B cell (primary cell): ENCODE results near the gene SOX15. TPM values are rescaled to one million over a fixed set of nuclear protein-coding genes. Genes with fewer than 3 reads are reported as not detected.

Experiments used
- ATAC-seq: fragments of 200-7000 bp; cut with Tn5 transposase; one replicate; pipeline ENCODE4 v1.10.0; 2021; ENCODE audit warnings: low read depth, mild to moderate bottlenecking, moderate number of reproducible peaks, moderate library complexity
- CTCF ChIA-PET: fragments of 350-600 bp; sonication (Branson Sonifier 250); formaldehyde crosslinking; loops from one replicate; lab custom pipeline; 2021; ENCODE audit warnings: antibody characterized with exemption, inconsistent platforms; lab: Charles Lee
- POLR2A ChIA-PET: fragments of 350-600 bp; sonication (Branson Sonifier 250); formaldehyde crosslinking; loops from one replicate; lab custom pipeline; 2021; ENCODE audit warnings: antibody characterized with exemption; lab: Charles Lee
- DNase-seq: peaks from one replicate; pipeline ENCODE4 v3.0.0; 2013
- H2AFZ ChIP-seq: 2 replicates; pipeline ENCODE4 v1.6.1; 2012; ENCODE audit warnings: mild to moderate bottlenecking, low read depth, low read length; ENCODE audit not compliant: insufficient read depth, poor library complexity, severe bottlenecking
- H3K27ac ChIP-seq, 2 donors: 1 replicate in 1 of 2; 2 replicates in 1 of 2; pipeline ENCODE4 v1.5.1; 2012 to 2013; ENCODE audit warnings: low read length in 2 of 2, mild to moderate bottlenecking in 2 of 2, moderate library complexity in 1 of 2
- H3K27me3 ChIP-seq, 4 experiments: fragments of 200-600 bp in 1 of 4; sonication (generic) in 1 of 4; replicated peaks in 1 of 4; 1 replicate in 2 of 4; 2 replicates in 2 of 4; pipeline versions ENCODE4 v1.6.1 to v1.7.0; 2013 to 2016; ENCODE audit warnings: low read length in 3 of 4, mild to moderate bottlenecking in 2 of 4, mixed read lengths in 1 of 4, moderate library complexity in 1 of 4; ENCODE audit not compliant: insufficient read depth in 4 of 4, control insufficient read depth in 3 of 4; ENCODE audit errors: control extremely low read depth in 1 of 4
- H3K36me3 ChIP-seq, 2 experiments: replicated peaks in 1 of 2; 1 replicate in 1 of 2; 2 replicates in 1 of 2; pipeline versions ENCODE4 v1.6.1 to v1.7.1; 2013; ENCODE audit warnings: low read length in 1 of 2; ENCODE audit not compliant: insufficient read depth in 2 of 2, control insufficient read depth in 1 of 2; ENCODE audit errors: control extremely low read depth in 1 of 2, extremely low read depth in 1 of 2
- H3K4me1 ChIP-seq, 2 donors: fragments of 200-600 bp in 1 of 2; sonication (generic) in 1 of 2; 1 replicate in 1 of 2; 2 replicates in 1 of 2; pipeline versions ENCODE4 v1.5.1 to v1.6.1; 2013 to 2017; ENCODE audit warnings: low read length in 2 of 2; ENCODE audit not compliant: control insufficient read depth in 2 of 2, insufficient read depth in 2 of 2
- H3K4me2 ChIP-seq: replicated peaks from 2 replicates; pipeline ENCODE3; 2012; ENCODE audit warnings: mild to moderate bottlenecking, low read depth, low read length; ENCODE audit not compliant: poor library complexity, severe bottlenecking
- H3K4me3 ChIP-seq, 5 experiments: fragments of 200-600 bp in 1 of 5; sonication (generic) in 1 of 5; 1 replicate in 3 of 5; 2 replicates in 2 of 5; pipeline versions ENCODE4 v1.5.1 to v1.7.0; 2011 to 2016; ENCODE audit warnings: low read length in 4 of 5, mild to moderate bottlenecking in 4 of 5, low read depth in 2 of 5, control low read depth in 1 of 5, moderate library complexity in 1 of 5; ENCODE audit not compliant: insufficient read depth in 1 of 5; ENCODE audit errors: control extremely low read depth in 1 of 5, extremely low read depth in 1 of 5
- H3K79me2 ChIP-seq: fragments of 200-600 bp; sonication (generic); one replicate; pipeline ENCODE4 v1.6.0; 2016; ENCODE audit warnings: low read length; ENCODE audit not compliant: control insufficient read depth, insufficient read depth
- H3K9ac ChIP-seq: fragments of 200-600 bp; sonication (generic); 2 replicates; pipeline ENCODE4 v1.6.1; 2017; ENCODE audit warnings: mild to moderate bottlenecking, low read length, moderate library complexity
- H3K9me3 ChIP-seq, 3 donors: one replicate each; pipeline versions ENCODE4 v1.6.1 to v1.7.1; 2013; ENCODE audit warnings: low read length in 2 of 3; ENCODE audit not compliant: control insufficient read depth in 2 of 3, insufficient read depth in 1 of 3; ENCODE audit errors: control extremely low read depth in 1 of 3
- H4K20me1 ChIP-seq: 2 replicates; pipeline ENCODE4 v1.6.0; 2012; ENCODE audit warnings: mild to moderate bottlenecking, low read length; ENCODE audit not compliant: insufficient read depth, control insufficient read depth, poor library complexity, severe bottlenecking
- H3K27ac Mint-ChIP-seq: one replicate; pipeline ENCODE4 v1.8.0; 2021; ENCODE audit warnings: mixed read lengths
- H3K27me3 Mint-ChIP-seq: one replicate; pipeline ENCODE4 v1.8.0; 2021; ENCODE audit warnings: mixed read lengths
- H3K4me1 Mint-ChIP-seq: one replicate; pipeline ENCODE4 v1.8.0; 2021; ENCODE audit warnings: mixed read lengths
- H3K4me3 Mint-ChIP-seq: one replicate; pipeline ENCODE4 v1.8.0; 2021; ENCODE audit warnings: mixed read lengths
- H3K9me3 Mint-ChIP-seq: one replicate; pipeline ENCODE4 v1.8.0; 2022; ENCODE audit warnings: mixed read lengths; ENCODE audit not compliant: insufficient read depth
- CTCF ChIP-seq: fragments of 200-600 bp; IDR thresholded peaks from one replicate; pipeline ENCODE4 v1.8.0; 2022; ENCODE audit warnings: antibody characterized with exemption, mild to moderate bottlenecking
- EZH2 ChIP-seq: IDR thresholded peaks from 2 replicates; pipeline ENCODE4 v1.6.1; 2012; ENCODE audit warnings: borderline replicate concordance, low read depth, mild to moderate bottlenecking, moderate library complexity, low read length; ENCODE audit not compliant: insufficient read depth, poor library complexity, severe bottlenecking
- WGBS: methylation state at CpG from one replicate; pipeline ENCODE4 v1.1.5; 2013; ENCODE audit warnings: missing lambda C conversion rate; ENCODE audit not compliant: insufficient coverage; 5-methylcytosine and 5-hydroxymethylcytosine counted together
- intact Hi-C: fragments of 100-400 bp; cut with micrococcal nuclease; formaldehyde crosslinking; loops from one replicate; pipeline ENCODE4 v1.10.0; 2022
- polyA plus RNA-seq: library from polyadenylated mRNA; depleted of rRNA; stranded (reverse); fragments of >200 nt; gene quantifications from 2 replicates; pipeline ENCODE4 v1.2.3, GENCODE V29; 2012
- total RNA-seq, 2 donors: library from RNA; stranded (reverse); fragments of 120-200 nt in 1 of 2; gene quantifications; 1 replicate in 1 of 2; 2 replicates in 1 of 2; pipeline versions ENCODE4 v1.2.3 to v1.2.4, GENCODE V29; 2013 to 2022

Gene SOX15
- total and polyA plus RNA-seq, 2 donors (not counting 1 experiment from before 2014, with no cell fraction given), result 0.18 to 0.96 TPM

- H3K36me3 ChIP-seq, result peaks cover 2 to 31% of the 10 kb centered on the region in 2 experiments
- peak within 1 kb of the TSS; percentile 63 to 95 (median 81) for H3K4me3 ChIP-seq
- peak within 1 kb of the TSS; percentile 97 for H3K27ac ChIP-seq
- H2AFZ ChIP-seq, result peak within 1 kb of the TSS; percentile 81
- H4K20me1 ChIP-seq, result peaks cover 17% of the 10 kb centered on the region
- ChIA-PET CTCF (interaction anchor here (0.8 to 25.0 kb wide), 30 partner anchors 8 to 247 kb away, joined by 3 to 666 read pairs (median 6); partner anchors contain the start of genes ACAP1, CD68, MPDU1 and SOX15), POLR2A (interaction anchor here (0.6 to 4.3 kb wide), 14 partner anchors 9 to 280 kb away, joined by 3 to 32 read pairs (median 4); partner anchors contain the start of genes CD68, MPDU1, POLR2A and SLC2A4)
- H3K4me2 ChIP-seq, result peak within 1 kb of the TSS; percentile 96
- no peaks in the 10 kb centered on the region for H3K9me3 ChIP-seq
- peaks cover 41 to 61% of the 10 kb centered on the region in 2 donors for H3K4me1 ChIP-seq
- intact Hi-C loops, result loop anchor here (1.0 to 5.0 kb wide), 11 partner anchors 9 to 324 kb away; partner anchors contain the start of genes ELP5, MPDU1, PHF23 and POLR2A
- under 1% methylated on average over 78 of the region's 82 CpGs for WGBS
- Mint-ChIP-seq H3K27ac (peak within 1 kb of the TSS; percentile 98), H3K9me3 (no peaks in the 10 kb centered on the region), H3K4me1 (peaks cover 49% of the 10 kb centered on the region), H3K4me3 (peak within 1 kb of the TSS; percentile 97), H3K27me3 (no peaks in the 10 kb centered on the region)
- TF ChIP-seq EZH2 (no peak), CTCF (no peak)
- H3K27me3 ChIP-seq, result no peaks in the 10 kb centered on the region
- peak within 1 kb of the TSS; percentile 97 for H3K9ac ChIP-seq
- H3K79me2 ChIP-seq, result peaks cover 57% of the 10 kb centered on the region
- peak; percentile 95 for DNase-seq
- peak; percentile 73 for ATAC-seq
Observed at GRCh38 chr17:7561589-7562207, 28.2 kb downstream of the SOX15 start, which contains the start of gene SENP3. SENP3 (plus strand) TSS chr17:7561919; CDS start chr17:7563077, 1,158 bp downstream.
